ENCODE measurements around the gene TPP1.

TPP1 gene

GRCh38 chr11:6625832-6626420 lies 6.7 kb upstream of the TPP1 start:
- no peak overlapping the region for H3K9ac ChIP-seq (ENCODE audit: low read depth, low read length, poor library complexity, severe bottlenecking)
- no peaks in the 10 kb centered on the region for H3K27me3 ChIP-seq (ENCODE audit: insufficient read depth, low read length, poor library complexity, severe bottlenecking)
- H3F3A ChIP-seq (ENCODE audit: low read depth) = no peaks in the 10 kb centered on the region
- H3K9me2 ChIP-seq (replicated peaks; ENCODE audit: low read depth, low read length) = no peaks in the 10 kb centered on the region
- no peaks in the 10 kb centered on the region for H3K9me3 ChIP-seq (ENCODE audit: insufficient read depth, low read depth, low read length)
- H2AFZ ChIP-seq (ENCODE audit: low read length) = no peak overlapping the region
- H3K36me3 ChIP-seq (ENCODE audit: insufficient read depth, low read length) = no peaks in the 10 kb centered on the region
- H3K4me1 ChIP-seq (ENCODE audit: insufficient read depth, low read length, poor library complexity, severe bottlenecking) = peaks cover 5% of the 10 kb centered on the region
- no peaks in the 10 kb centered on the region for H4K20me1 ChIP-seq (ENCODE audit: insufficient read depth, low read length, poor library complexity, severe bottlenecking)
- TF ChIP-seq, protein P1, sequence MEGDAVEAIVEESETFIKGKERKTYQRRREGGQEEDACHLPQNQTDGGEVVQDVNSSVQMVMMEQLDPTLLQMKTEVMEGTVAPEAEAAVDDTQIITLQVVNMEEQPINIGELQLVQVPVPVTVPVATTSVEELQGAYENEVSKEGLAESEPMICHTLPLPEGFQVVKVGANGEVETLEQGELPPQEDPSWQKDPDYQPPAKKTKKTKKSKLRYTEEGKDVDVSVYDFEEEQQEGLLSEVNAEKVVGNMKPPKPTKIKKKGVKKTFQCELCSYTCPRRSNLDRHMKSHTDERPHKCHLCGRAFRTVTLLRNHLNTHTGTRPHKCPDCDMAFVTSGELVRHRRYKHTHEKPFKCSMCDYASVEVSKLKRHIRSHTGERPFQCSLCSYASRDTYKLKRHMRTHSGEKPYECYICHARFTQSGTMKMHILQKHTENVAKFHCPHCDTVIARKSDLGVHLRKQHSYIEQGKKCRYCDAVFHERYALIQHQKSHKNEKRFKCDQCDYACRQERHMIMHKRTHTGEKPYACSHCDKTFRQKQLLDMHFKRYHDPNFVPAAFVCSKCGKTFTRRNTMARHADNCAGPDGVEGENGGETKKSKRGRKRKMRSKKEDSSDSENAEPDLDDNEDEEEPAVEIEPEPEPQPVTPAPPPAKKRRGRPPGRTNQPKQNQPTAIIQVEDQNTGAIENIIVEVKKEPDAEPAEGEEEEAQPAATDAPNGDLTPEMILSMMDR (conservative IDR thresholded peaks at IDR 0.05; ENCODE audit: low read length) = no peak
- TF ChIP-seq EZH2phosphoT487 (IDR thresholded peaks at IDR 0.05; ENCODE audit: borderline replicate concordance) = no peak
- no peaks in the 10 kb centered on the region for H3K79me2 ChIP-seq (ENCODE audit: insufficient read depth, low read length)
- no peak overlapping the region for H3K4me3 ChIP-seq (ENCODE audit: low read length, poor library complexity, severe bottlenecking)
- H3K4me2 ChIP-seq (ENCODE audit: low read depth, low read length, poor library complexity, severe bottlenecking) = no peak overlapping the region

DNA sequence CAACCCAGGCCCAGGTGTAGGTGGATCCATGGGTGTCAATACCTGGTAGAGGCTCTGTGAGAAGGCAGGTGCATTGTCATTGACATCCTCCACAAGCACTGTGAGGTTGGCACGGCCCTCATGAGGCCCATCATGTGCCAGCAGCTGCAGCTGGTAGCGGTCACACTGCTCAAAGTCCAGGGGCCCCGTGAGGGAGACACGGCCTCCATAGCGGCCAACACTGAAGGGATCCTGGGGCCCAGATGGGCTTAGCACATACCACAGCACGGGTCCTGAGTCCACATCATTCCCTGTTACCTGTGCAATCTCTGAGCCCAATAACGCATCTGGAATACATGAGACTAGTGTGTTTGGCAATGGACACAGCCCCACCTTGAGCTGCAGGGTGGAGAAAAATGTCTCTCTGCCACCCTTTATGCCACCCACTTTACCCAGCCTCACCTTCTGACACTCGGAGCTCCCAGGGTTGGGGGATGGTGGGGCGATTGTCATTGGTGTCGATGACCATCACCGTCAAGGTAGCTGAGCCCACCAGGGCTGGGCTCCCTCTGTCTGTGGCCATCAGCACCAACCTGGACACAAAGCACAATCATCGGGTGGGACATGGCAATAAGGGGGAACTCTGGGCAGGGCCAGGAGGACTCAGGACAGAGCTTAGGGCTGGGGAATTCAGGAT lies 6.1 kb upstream of the TPP1 start:
- no peaks in the 10 kb centered on the region for H3K79me2 ChIP-seq (ENCODE audit: insufficient read depth, low read length)
- no peak overlapping the region for H3K4me2 ChIP-seq (ENCODE audit: low read depth, low read length, poor library complexity, severe bottlenecking)
- H2AFZ ChIP-seq (ENCODE audit: low read length) = no peak overlapping the region
- H3F3A ChIP-seq (ENCODE audit: low read depth) = no peaks in the 10 kb centered on the region
- no peaks in the 10 kb centered on the region for H4K20me1 ChIP-seq (ENCODE audit: insufficient read depth, low read length, poor library complexity, severe bottlenecking)
- TF ChIP-seq, protein P1 (conservative IDR thresholded peaks at IDR 0.05; ENCODE audit: low read length) = no peak
- TF ChIP-seq EZH2phosphoT487 (IDR thresholded peaks at IDR 0.05; ENCODE audit: borderline replicate concordance) = no peak
- no peaks in the 10 kb centered on the region for H3K36me3 ChIP-seq (ENCODE audit: insufficient read depth, low read length)
- no peak overlapping the region for H3K4me3 ChIP-seq (ENCODE audit: low read length, poor library complexity, severe bottlenecking)
- H3K9me3 ChIP-seq (ENCODE audit: insufficient read depth, low read depth, low read length) = no peaks in the 10 kb centered on the region
- H3K27me3 ChIP-seq (ENCODE audit: insufficient read depth, low read length, poor library complexity, severe bottlenecking) = no peaks in the 10 kb centered on the region
- H3K9me2 ChIP-seq (replicated peaks; ENCODE audit: low read depth, low read length) = no peaks in the 10 kb centered on the region
- H3K4me1 ChIP-seq (ENCODE audit: insufficient read depth, low read length, poor library complexity, severe bottlenecking) = peaks cover 5% of the 10 kb centered on the region
- no peak overlapping the region for H3K9ac ChIP-seq (ENCODE audit: low read depth, low read length, poor library complexity, severe bottlenecking)

- Histone ChIP-seq H3K4me2 (ENCODE audit: low read depth, low read length, poor library complexity, severe bottlenecking) (no peak overlapping the region), H3K4me1 (ENCODE audit: insufficient read depth, low read length, poor library complexity, severe bottlenecking) (peaks cover 12% of the 10 kb centered on the region), H2AFZ (ENCODE audit: low read length) (no peak overlapping the region), H3K79me2 (ENCODE audit: insufficient read depth, low read length) (peaks cover 3% of the 10 kb centered on the region; the same call in 1 of the 2 replicates), H3K4me3 (ENCODE audit: low read length, poor library complexity, severe bottlenecking) (no peak overlapping the region), H4K20me1 (ENCODE audit: insufficient read depth, low read length, poor library complexity, severe bottlenecking) (no peaks in the 10 kb centered on the region), H3K27me3 (ENCODE audit: insufficient read depth, low read length, poor library complexity, severe bottlenecking) (no peaks in the 10 kb centered on the region), H3F3A (ENCODE audit: low read depth) (no peaks in the 10 kb centered on the region), H3K36me3 (ENCODE audit: insufficient read depth, low read length) (no peaks in the 10 kb centered on the region), H3K9me2 (replicated peaks; ENCODE audit: low read depth, low read length) (no peaks in the 10 kb centered on the region), H3K9ac (ENCODE audit: low read depth, low read length, poor library complexity, severe bottlenecking) (no peak overlapping the region), H3K9me3 (ENCODE audit: insufficient read depth, low read depth, low read length) (no peaks in the 10 kb centered on the region)
- TF ChIP-seq EZH2phosphoT487 (IDR thresholded peaks at IDR 0.05; ENCODE audit: borderline replicate concordance) = no peak
- TF ChIP-seq, protein P1 (conservative IDR thresholded peaks at IDR 0.05; ENCODE audit: low read length) = no peak
These were observed 4.5 kb upstream of the TPP1 start for GRCh38 chr11:6623391-6624363.

All from Loucy (cell line).